Measurements from ENCODE around the gene RCOR1. TPM values are rescaled to one million over a fixed set of nuclear protein-coding genes. Genes with fewer than 3 reads are reported as not detected.
"Not testable (repeated sequence)": the region's sequence is repeated elsewhere in the genome, so short reads cannot be mapped to it uniquely, and the experiment has no call there.

RCOR1 gene
- polyA plus RNA-seq, 4 donors = 31.6 to 41.5 (median 34.5) TPM

GRCh38 chr14:102570334-102570995 lies 22.0 kb upstream of the RCOR1 start:
- DNase-seq (ENCODE audit: low read depth in 4 of 4, low spot score in 3 of 4) = no peak

- DNase-seq (ENCODE audit: low read depth in 4 of 4, low spot score in 3 of 4) = no peak
Observed at GRCh38 chr14:102571043-102571442, 21.4 kb upstream of the RCOR1 start.

GRCh38 chr14:102571478-102572042 lies 20.9 kb upstream of the RCOR1 start:
- no peak for DNase-seq (ENCODE audit: low read depth in 4 of 4, low spot score in 3 of 4)

- DNase-seq (ENCODE audit: low read depth in 4 of 4, low spot score in 3 of 4) = not testable (repeated sequence)
Observed at GRCh38 chr14:102573161-102573560, 19.3 kb upstream of the RCOR1 start.

- DNase-seq (ENCODE audit: low read depth in 4 of 4, low spot score in 3 of 4) = no peak
Observed at GRCh38 chr14:102573591-102574046, 18.8 kb upstream of the RCOR1 start.

GRCh38 chr14:102574281-102575159 lies 17.9 kb upstream of the RCOR1 start:
- DNase-seq (ENCODE audit: low read depth in 4 of 4, low spot score in 3 of 4) = no peak

GRCh38 chr14:102575160-102575845 lies 17.1 kb upstream of the RCOR1 start:
- DNase-seq (ENCODE audit: low read depth in 4 of 4, low spot score in 3 of 4) = no peak

GRCh38 chr14:102575846-102576428 lies 16.5 kb upstream of the RCOR1 start:
- not testable (repeated sequence) for DNase-seq (ENCODE audit: low read depth in 4 of 4, low spot score in 3 of 4)

GRCh38 chr14:102578821-102579220 lies 13.6 kb upstream of the RCOR1 start:
- DNase-seq (ENCODE audit: low read depth in 4 of 4, low spot score in 3 of 4) = no peak

- no peak for DNase-seq (ENCODE audit: low read depth in 4 of 4, low spot score in 3 of 4)
Observed at GRCh38 chr14:102579696-102580549, 12.5 kb upstream of the RCOR1 start.

- DNase-seq (ENCODE audit: low read depth in 4 of 4, low spot score in 3 of 4) = no peak
Observed at GRCh38 chr14:102580550-102581110, 11.8 kb upstream of the RCOR1 start.

- no peak for DNase-seq (ENCODE audit: low read depth in 4 of 4, low spot score in 3 of 4)
Observed at GRCh38 chr14:102581193-102581592, 11.3 kb upstream of the RCOR1 start.

- no peak for DNase-seq (ENCODE audit: low read depth in 4 of 4, low spot score in 3 of 4)
Observed at GRCh38 chr14:102583726-102584125, 8.7 kb upstream of the RCOR1 start.

GRCh38 chr14:102584871-102585869 lies 7.3 kb upstream of the RCOR1 start:
- no peak for DNase-seq (ENCODE audit: low read depth in 4 of 4, low spot score in 3 of 4)

- no peak for DNase-seq (ENCODE audit: low read depth in 4 of 4, low spot score in 3 of 4)
Observed at GRCh38 chr14:102586420-102587104, 5.9 kb upstream of the RCOR1 start.

GRCh38 chr14:102588821-102589220 lies 3.6 kb upstream of the RCOR1 start:
- DNase-seq (ENCODE audit: low read depth in 4 of 4, low spot score in 3 of 4) = no peak

- DNase-seq (ENCODE audit: low read depth in 4 of 4, low spot score in 3 of 4) = no peak
Observed at GRCh38 chr14:102589761-102590290, 2.6 kb upstream of the RCOR1 start.

Measured in right renal pelvis (tissue), 4 donors.